DMS114 treated with DMSO at 0.1 percent for 48 hours (cell line): ENCODE results near the gene F13A1.

ENCODE experiments used
- DNase-seq: peaks from one replicate; lab custom pipeline; 2025; ENCODE audit not compliant: unreplicated experiment; lab: John Stamatoyannopoulos, UW

Gene F13A1

DNA sequence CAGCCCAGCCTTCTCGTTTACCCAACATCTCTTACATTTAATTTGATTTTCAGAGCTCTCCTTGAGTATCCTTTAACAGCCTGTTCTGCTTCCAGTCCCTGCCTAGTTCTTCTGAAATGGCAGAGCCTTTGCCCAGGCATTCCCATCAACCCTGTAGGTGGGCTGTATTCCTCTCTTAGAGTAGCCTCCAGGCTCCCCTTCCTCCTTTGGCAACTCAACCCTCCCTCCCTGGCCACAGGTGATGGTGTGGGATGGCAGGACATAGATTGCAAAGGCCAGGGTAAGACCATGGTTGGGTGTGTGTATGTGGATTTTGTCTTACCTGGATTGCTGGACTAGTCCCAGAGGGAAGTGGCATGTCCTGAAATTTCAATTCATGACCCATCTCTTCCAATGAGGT, 125.4 kb downstream of the F13A1 start:
- DNase-seq, result no peak

DNA sequence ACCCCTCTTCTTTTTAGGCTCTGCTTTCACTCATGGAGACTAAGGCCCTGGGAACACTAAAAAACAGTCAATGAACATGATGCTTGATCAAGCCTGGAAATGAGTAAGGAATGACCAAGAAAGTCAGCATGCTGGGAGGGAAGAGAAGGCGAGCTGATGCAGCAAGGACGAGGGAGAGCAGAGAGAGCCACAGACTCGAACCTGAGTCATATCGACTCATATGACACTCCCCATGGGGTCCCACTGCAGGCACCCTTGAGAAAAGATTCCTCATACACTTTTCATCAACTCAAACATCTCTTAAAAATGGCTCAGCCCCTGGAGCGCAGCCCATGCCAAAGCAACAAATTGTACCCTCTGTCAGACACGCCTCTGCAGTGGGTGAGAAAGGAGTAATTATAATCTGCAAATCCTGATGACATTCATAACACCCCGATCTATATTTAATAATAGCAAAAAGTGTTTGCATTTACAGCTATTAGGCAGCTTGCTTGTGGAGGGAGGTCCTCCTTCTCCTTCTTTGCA, 127.2 kb downstream of the F13A1 start:
- no peak for DNase-seq

DNA sequence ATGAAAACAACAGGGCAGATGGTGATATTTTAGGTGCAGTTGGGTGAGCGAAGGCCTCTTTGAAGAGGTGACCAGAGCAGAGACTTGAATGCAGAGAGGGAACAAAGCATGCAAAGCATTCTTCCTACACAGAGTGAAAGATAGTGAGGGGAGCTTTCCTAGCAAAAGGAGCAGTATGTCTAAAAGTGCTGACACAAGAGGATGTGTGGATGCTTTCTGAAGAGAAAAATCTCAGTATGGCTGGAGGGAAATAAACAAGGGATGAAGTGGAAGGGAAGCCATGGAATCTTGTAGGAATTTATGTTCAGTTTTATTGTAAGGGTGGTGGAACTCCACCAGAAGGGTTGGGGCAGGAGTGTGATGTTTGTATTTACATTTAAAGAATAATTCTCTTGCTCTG, 128.6 kb downstream of the F13A1 start:
- DNase-seq, result no peak

DNA sequence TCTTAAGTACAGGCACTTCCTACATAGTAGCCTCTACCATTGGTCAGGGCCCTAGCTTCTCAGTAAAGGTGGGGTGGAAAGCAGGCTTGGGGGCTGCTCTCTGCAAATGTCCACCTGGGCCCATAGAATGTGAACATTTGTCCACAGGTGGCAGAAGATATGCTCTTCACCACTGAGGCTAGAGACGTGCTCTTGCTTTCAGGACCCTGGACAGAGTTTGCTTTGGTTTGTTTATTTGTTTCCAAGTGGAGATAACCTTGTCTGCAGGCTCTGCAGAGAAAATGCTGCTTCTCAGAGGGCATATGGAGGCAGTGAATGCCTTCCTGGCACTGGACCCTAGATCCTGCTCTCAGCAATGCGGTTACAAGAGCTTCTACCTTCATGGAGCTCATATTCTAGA, 129.0 kb downstream of the F13A1 start:
- no peak for DNase-seq

DNA sequence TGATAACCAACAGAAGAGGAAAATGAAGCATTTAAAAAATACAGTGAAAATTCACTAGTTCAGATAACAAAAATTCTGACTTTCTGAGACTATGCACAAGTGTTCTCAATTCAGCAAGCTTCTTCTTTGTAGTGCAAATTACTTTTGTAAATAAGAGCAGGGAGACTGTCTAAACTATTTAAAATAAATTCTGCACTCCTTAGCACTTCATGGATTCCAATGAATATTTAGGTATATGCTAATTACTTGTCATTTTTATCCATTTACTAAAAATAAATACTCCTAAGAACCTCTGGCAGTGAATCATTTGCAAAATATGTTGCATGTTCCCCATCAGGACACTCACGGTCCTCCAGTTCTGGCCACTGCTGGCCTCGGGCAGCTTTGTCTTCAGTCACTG, 139.8 kb downstream of the F13A1 start:
- DNase-seq, result no peak

DNA sequence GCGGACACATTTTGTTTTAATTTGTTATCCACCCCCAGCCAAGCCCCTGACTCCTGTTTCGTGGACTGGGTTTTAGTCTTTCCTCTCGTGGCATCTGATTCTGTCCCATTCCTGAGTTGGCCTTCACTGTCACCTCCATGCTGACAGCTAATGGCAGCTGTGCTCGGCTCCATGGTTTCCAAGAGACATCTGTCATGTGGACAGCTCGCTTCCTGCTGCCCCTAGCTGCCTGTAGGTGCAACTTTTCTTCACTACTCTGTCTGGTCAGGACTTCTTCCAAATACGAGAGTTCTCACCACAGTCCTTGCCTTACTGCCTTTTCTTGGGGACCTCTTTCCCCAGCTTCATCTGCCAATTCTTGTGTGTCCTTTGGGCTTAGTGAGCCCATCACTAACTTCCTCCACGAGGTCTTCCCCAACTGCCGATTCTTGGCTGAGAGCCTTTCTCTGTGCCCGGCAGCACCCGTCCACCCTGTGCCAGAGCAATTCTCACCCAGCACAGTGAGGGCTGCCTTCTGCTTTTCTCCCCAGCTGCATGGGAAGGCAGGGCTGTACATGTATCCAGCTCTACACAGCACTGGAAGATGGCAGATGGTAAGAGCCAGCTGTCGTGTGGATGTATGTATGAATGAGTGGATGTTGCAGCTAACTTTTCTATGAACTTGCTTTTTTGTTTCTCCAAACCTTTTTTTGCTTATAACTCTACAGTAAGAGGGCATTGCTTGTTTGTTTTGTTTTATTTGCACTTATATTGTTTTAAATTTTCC, 140.4 kb downstream of the F13A1 start:
- DNase-seq, result no peak

DNA sequence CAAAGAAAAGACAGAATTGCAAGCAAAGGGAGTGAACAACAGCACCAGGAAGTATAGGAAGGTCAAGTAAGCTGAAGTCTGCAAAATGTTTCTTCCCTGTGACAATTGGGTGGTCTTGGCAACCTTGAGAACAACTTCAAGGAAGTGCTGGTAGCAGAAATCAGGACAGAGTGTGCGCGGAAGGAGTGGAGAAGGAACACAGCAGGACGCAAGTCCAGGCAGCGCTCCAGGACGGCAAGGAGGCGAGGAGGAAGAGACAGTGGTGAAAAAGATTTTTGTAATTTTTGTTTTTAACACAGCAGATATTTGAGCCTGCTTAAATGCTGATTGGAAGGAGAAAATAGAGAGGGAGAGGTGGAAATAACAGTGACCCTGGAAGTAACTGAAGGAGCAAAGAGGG, 141.7 kb downstream of the F13A1 start:
- no peak for DNase-seq

DNA sequence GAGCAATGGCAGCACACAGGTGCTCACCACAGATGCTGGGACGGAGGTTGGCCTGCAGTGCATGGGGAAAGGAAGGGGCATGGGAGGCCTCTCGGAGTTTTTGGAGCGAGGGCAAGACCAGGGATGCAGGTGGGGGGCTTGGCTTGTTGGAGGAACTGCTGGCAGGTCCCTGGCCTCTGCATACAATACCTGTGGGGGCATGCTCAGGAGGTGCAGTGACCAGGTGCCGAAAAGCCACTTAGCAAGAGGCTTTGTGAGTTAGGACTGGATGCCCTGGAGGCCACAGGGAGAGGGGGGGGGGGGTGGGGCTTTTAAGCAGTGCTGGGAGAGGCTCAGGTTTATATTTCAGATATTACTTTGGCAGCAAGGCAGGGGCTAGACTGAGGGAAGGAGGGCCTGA, 142.7 kb downstream of the F13A1 start:
- DNase-seq, result no peak

DNA sequence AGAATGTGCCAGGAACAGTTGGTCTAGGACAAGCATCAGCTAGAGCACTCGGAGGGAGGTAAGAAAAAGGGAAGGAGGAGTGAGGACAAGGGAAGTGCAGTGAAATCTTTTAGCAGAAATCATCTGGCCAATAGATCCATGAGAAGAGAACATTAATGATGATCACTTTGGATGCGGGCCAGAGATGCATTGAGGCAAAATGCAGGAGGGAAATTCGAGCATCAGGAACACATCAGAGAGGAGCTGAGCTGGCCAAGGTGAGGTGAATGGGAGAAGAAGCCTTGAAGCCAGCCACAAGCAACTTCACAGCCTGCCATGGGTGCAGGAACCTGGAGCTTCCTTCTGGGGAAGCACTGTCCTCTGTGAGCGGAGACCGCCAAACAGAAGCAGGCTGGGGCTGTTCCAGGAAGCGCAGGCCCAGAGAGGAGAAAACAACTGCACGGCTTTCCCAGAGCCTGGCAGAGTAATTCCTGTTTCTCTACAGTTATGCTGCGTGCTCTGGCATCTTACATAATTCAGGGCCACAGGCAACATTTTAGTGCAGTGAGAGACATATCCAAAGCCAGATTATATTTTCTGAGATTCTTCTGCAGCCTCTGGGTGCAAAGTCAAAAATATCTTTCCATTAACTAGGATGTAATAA, 143.8 kb downstream of the F13A1 start:
- DNase-seq, result no peak

DNA sequence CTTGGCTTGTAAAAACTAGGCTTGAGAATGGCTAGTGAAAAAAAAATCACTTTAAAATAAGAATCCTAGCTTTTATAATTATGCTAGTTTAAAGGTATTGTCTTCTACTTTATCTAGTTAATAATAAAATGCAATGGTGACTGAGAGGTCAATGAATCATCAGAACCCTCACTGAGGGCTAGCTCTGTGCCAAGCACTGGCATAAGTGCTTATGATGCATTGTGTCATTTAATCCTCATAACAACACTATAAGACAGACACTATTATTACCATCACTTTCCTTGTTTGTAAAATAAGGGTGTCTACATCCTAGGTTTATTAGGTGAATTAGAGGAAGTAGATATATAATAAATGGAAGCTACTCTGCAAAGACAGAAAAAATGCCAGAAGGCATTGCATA, 144.3 kb downstream of the F13A1 start:
- no peak for DNase-seq

DNA sequence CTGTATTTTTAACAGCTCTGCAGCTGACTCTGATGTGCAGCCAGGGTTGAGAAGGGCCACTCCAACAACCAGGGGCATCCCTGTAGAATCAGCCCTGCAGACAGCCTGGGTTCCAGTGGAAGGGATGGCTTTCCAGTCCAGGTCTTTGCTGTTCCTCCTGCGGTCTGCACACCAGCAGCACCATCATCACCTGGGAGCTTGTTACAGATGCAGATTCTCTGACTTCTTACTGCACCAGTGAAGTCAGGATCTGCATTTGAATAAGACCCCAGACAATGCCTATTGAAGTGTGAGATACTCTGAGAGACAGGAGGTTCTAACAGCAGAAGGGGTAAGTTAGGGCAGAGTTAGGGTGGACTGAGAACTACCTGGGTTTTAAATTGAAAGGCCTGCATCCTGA, 151.3 kb downstream of the F13A1 start:
- no peak for DNase-seq

DNA sequence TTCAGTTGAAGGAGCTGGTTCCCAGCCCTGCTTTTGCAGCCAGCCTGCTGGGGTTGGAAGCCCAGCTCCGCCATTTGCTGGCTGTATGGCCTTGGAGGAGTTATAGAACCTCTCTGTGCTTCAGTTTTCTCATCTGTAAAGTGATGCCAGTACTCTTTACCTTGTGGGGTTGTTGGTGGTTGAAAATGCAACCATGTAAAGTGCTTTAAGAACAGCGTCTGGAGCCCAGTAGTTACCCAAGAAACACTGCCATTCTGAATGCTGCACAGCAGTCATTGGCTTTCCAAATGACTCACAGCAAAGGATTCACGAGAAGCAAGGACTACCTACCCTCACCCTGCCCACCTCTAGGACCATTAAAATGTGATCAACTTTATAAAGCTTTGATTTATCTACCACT, 154.4 kb downstream of the F13A1 start:
- no peak for DNase-seq

DNA sequence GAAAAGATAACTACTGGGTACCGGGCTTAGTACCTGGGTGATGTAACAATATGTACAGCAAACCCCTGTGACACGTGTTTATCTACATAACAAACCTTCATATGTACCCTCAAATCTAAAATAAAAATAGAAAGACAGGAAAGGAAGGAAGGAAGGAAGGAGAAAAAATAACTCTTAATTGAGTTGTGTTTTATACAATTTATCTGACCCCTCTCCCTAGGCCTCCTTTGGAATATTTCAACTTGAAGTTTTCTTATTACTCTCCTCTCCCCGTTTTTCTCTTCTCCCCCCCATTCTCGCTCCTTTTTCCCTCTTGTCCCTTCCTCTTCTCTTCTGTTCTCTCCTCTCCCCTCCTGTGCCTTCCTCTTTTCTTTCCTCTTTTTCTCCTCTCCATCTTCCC, 156.1 kb downstream of the F13A1 start:
- no peak for DNase-seq

DNA sequence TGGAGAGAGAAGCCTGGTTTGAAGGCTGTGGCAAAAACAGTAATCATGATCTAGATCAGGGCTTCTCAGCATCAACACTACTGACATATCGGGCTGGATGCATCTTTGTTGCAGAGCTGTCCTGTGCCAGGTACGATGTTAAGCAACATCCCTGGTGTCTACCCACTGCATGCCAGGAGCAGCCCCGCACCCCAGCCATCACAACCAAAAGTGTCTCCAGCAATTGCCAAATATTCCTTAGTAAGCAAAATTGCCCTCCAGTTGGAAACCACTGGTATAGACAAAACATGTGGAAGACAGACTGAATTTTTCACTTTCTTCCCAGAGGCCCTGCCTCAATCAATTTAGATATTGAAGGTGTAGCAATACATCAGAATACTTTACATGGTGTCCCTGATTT, 166.1 kb downstream of the F13A1 start:
- DNase-seq, result no peak

DNA sequence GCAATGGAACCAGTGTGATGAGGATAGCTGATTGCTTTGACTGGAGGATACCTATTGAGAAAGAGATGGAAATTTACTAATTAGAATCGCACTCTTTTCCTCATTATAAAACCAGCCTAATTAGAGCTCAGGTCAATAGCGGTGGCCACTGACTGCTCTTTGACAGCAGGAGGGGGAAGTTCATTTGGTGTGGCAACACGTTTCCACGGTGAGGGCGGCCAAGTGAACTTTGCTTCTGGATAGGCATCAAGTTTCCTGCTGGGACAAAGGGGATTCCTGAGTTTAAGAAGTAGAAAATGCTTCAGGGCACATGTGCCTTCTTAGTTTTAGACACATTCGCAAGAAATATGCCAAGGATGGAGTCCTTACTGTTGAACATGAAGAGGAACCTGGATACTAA, 168.4 kb downstream of the F13A1 start:
- DNase-seq, result no peak

DNA sequence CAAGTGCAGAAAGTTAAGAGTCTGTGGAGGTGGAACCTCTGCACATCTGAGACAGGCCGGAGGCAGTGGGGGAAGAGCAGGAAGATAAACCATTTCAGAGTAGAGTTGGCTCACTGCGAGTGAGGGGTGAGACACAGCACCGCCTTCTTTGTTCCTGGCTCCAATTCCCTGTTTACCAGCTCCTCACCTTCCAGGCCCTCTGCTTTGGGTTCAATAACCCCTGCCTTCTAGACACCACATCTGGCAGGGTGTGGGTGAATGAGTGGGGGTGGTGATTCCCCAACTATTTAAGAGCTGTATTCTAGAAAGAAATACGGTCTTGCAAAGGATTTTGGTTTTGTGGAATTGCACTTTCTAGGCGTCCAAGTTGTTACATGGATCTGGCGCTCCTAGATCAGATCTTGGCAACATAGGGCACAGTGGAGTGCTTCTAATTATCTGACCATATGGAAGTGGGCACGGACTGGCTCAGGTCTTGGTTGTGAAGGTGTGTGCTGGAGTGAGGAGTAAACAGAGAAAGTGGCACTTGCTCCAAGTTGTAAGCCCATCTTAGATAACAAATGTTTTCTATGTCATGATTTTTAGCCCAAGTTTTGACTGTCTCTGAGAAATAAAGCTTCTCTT, 172.2 kb downstream of the F13A1 start:
- DNase-seq, result no peak

DNA sequence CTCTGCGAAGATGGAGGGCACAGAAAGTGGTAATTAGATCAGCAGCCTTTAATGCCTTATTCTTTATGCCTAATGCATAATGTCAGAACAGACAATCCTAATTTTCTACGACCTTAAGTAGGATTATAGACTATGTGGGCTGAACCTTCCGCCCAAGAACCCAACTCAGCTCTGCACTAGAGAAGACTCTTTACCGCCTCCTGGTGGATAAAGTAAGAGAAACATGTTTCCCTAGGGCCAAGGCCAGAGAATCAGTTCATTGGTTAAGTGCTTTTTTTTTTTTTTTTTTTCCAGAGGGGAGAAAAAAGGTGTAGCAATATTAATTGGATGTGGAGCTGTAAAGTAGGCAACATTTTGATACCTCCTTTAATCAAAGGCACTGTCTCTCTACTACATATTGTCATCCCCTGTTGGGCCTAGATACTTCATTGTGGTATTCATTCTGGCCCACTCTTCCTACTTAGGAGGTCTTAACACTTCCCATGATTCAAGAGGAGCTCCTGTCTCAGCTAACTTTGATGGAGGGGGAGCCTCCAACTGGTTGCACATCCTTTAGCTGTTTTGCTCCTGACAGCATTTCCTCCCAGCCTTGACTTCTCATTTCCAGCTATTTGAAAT, 188.9 kb downstream of the F13A1 start:
- DNase-seq, result no peak

DNA sequence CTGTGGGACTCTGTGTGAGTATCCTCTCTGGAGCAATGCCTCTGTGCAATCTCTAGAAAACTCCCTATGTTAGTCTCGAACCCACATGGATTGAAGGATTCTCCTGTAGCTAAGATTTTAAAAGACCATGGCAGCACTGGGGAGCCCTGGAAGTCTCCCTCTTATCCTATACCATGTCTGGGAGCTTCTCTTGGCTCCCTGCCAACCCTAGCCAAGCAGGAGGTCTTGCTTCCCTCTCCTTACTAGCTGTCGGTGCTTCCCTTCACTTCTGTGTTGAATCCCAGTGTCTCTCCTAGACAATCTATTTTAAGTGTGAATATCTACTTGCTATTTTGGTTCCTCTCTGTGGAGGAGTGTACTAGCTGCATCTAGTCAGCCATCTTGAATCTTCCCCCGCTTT, 195.0 kb downstream of the F13A1 start:
- DNase-seq, result no peak

DNA sequence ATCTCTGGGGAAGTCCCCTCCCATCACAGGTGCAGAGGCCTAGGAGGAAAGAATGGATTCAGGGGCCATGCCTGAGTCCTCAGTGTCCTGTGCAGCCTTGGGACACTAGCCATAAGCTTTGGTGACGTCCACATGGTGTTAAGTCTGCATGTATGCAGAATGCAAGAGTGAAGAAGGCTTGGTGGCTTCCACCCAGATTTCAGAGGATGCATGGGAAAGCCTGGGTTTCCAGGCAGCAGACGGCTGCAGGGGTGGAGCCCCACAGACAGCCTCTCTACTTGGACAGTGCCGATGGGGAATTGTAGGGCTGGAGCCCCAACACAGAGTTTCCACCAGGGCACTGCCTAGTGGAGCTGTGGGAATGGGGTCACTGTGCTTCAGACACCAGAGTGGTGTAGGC, 196.7 kb downstream of the F13A1 start:
- no peak for DNase-seq

DNA sequence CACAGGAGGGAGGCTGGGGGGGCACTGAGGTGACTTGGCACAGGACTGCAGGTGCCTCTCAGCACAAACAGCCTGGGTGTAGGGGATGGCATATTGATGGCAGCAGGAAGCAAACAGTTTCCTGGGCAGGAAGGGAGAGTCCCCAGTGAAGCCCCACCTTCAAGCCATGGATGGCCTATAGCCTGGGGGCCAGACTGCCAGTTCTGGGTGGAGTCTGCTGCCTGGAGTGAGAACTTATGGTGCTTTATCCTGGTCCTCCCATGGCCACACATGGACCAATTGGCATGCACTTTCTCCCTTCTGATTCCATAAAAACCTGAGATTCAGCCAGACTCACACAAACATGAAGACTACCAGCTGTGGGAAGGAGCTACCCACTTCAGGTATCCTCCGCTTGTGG, 198.5 kb downstream of the F13A1 start:
- no peak for DNase-seq

DNA sequence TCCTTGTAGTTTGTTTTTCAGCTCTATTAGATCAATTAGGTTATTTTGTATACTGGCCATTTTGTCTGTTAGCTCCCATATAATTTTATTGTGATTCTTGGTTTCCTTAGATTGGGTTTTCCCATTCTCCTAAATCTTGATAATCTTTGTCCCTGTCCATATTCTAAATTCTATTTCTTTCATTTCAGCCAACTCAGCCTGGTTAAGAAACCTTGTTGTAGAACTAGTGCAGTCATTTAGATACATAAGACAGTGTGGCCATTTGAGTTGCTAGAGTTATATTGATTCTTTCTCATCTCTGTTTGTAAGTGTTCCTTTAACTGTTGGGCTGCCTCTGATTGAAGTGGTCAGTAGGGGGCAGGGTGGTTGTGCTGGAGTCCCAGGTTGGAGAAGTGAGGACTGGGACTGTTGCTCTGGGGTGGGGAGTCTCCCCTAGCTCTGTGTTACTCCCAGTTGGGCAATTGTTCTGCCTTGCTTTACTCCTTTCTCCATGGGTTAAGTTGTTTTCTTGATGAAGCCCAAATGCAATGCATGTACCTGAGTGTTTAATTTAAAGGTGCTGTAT, 214.9 kb downstream of the F13A1 start:
- DNase-seq, result no peak
